OCI-LY7 (cell line): ENCODE measurements around the gene MANBA. TPM values are rescaled to one million over a fixed set of nuclear protein-coding genes. Genes with fewer than 3 reads are reported as not detected.
"Not testable (repeated sequence)": the region's sequence is repeated elsewhere in the genome, so short reads cannot be mapped to it uniquely, and the experiment has no call there.

ENCODE experiments used
- BruUV-seq: library from RNA; stranded (reverse); fragments of 400-500 nt; replicated peaks from 2 replicates; lab custom pipeline; 2021; lab: Mats Ljungman, UMichigan
- CTCF ChIA-PET: fragments of 300-600 bp; sonication (Branson Sonifier 250); formaldehyde crosslinking; loops from one replicate; lab custom pipeline; 2022; ENCODE audit warnings: antibody characterized with exemption; ENCODE audit not compliant: unreplicated experiment; lab: Charles Lee
- POLR2A ChIA-PET: fragments of 300-600 bp; sonication (Branson Sonifier 250); formaldehyde crosslinking; loops from one replicate; lab custom pipeline; 2022; ENCODE audit warnings: antibody characterized with exemption; lab: Charles Lee
- DNase-seq: peaks from one replicate; pipeline ENCODE4 v3.0.0-alpha.2; 2015; ENCODE audit warnings: low spot score
- H2AFZ ChIP-seq: fragments of 200-600 bp; sonication (generic), shearing (Covaris generic); 2 replicates; pipeline ENCODE4 v1.6.1; 2014; ENCODE audit warnings: mild to moderate bottlenecking, antibody characterized with exemption, low read length, moderate library complexity
- H3K27ac ChIP-seq: fragments of 200-600 bp; sonication (generic); 2 replicates; pipeline ENCODE4 v1.5.1; 2014; ENCODE audit warnings: mixed run types, low read depth, mild to moderate bottlenecking, moderate library complexity, low read length, inconsistent platforms; ENCODE audit not compliant: poor library complexity, severe bottlenecking
- H3K36me3 ChIP-seq: fragments of 200-600 bp; sonication (generic); 2 replicates; pipeline ENCODE4 v1.6.1; 2014; ENCODE audit warnings: mild to moderate bottlenecking, antibody characterized with exemption, low read length, moderate library complexity, mixed read lengths; ENCODE audit not compliant: insufficient read depth
- H3K4me1 ChIP-seq: fragments of 200-600 bp; sonication (generic); 2 replicates; pipeline ENCODE4 v1.5.1; 2014; ENCODE audit warnings: mild to moderate bottlenecking, low read length; ENCODE audit not compliant: insufficient read depth, poor library complexity, severe bottlenecking
- H3K4me2 ChIP-seq: fragments of 200-600 bp; sonication (generic); 2 replicates; pipeline ENCODE4 v1.6.1; 2014; ENCODE audit warnings: mild to moderate bottlenecking, low read length
- H3K4me3 ChIP-seq: fragments of 200-600 bp; sonication (generic); 2 replicates; pipeline ENCODE4 v1.5.1; 2014; ENCODE audit warnings: mild to moderate bottlenecking, low read depth, low read length; ENCODE audit not compliant: poor library complexity, severe bottlenecking
- H3K79me2 ChIP-seq: fragments of 200-600 bp; sonication (generic); 2 replicates; pipeline ENCODE4 v1.6.1; 2016; ENCODE audit warnings: low read depth, mild to moderate bottlenecking, low read length, moderate library complexity, mixed read lengths; ENCODE audit not compliant: insufficient read depth
- H3K9me2 ChIP-seq: fragments of 200-600 bp; sonication (generic); 2 replicates; pipeline ENCODE4 v1.6.1; 2016; ENCODE audit warnings: mild to moderate bottlenecking, low read length, mixed read lengths; ENCODE audit not compliant: insufficient read depth
- H3K9me3 ChIP-seq: fragments of 200-600 bp; sonication (generic); 2 replicates; pipeline ENCODE4 v1.6.1; 2014; ENCODE audit warnings: mild to moderate bottlenecking, mixed run types, low read length, mixed read lengths
- H4K20me1 ChIP-seq: fragments of 200-600 bp; sonication (generic); 2 replicates; pipeline ENCODE4 v1.6.1; 2014; ENCODE audit warnings: mild to moderate bottlenecking, antibody characterized with exemption, low read length, moderate library complexity, mixed read lengths; ENCODE audit not compliant: insufficient read depth
- CTCF ChIP-seq: fragments of 200-600 bp; sonication (generic); conservative IDR thresholded peaks from 2 replicates; pipeline ENCODE4 v1.5.1; 2014; ENCODE audit warnings: mild to moderate bottlenecking, antibody characterized with exemption, low read length, moderate library complexity, mixed read lengths
- EZH2phosphoT487 ChIP-seq: fragments of 200-600 bp; sonication (generic); IDR thresholded peaks from 2 replicates; pipeline ENCODE4 v1.6.1; 2018; ENCODE audit warnings: low read depth, borderline replicate concordance, mild to moderate bottlenecking, mixed run types, antibody characterized with exemption, low read length, moderate library complexity, mixed read lengths
- intact Hi-C: fragments of 100-400 bp; cut with micrococcal nuclease; formaldehyde crosslinking; loops from one replicate; pipeline ENCODE4 v1.10.0; 2022; ENCODE audit not compliant: unreplicated experiment
- total RNA-seq, 2 experiments: library from RNA; depleted of rRNA in 1 of 2; stranded (reverse); fragments of >200 nt in 1 of 2; shearing (Covaris generic) in 1 of 2; gene quantifications; 2 replicates each; pipeline ENCODE4 v1.2.3, GENCODE V29; 2014 to 2022

The MANBA gene
- total RNA-seq, 2 experiments from 2014 or later, result 22.8 to 30.0 TPM

DNA sequence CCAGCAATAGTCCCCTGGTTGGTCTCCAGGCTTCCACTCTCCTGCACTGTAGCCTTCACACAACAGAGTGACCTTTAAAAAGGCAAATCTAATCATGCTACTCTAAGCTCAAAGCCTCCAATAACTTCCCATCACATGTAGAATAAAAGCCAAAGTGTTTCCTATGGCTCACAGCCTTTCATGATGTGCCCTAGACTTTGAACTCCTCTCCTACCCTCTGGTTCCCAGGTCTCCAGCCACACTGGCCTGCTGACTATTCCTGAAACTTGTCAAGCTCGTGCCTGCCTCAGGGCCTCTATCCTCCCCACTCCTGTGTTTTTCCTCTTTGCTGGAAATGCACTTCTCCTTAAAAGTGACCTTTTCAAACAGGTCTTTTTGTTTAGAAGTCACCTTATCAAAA, 3.1 kb downstream of the MANBA start:
- Histone ChIP-seq H3K79me2 (peaks cover 45% of the 10 kb centered on the region; the same call in 1 of the 2 replicates), H3K4me1 (peaks cover 17% of the 10 kb centered on the region), H3K9me3 (no peaks in the 10 kb centered on the region), H4K20me1 (peaks cover 12% of the 10 kb centered on the region; the same call in 1 of the 2 replicates), H3K27ac (no peak overlapping the region), H3K9me2 (no peaks in the 10 kb centered on the region), H2AFZ (no peak overlapping the region), H3K4me2 (no peak overlapping the region), H3K4me3 (no peak overlapping the region), H3K36me3 (peaks cover 10% of the 10 kb centered on the region)
- BruUV-seq, result no TSS peak
- ChIA-PET CTCF (no interaction called here), POLR2A (interaction anchor here (1.0 kb wide), 1 partner anchor 10 kb away, joined by 3 read pairs; no protein-coding TSS in a partner anchor)
- TF ChIP-seq CTCF (no peak), EZH2phosphoT487 (no peak)
- intact Hi-C loops, result no loop called here
- no peak for DNase-seq

GRCh38 chr4:102754044-102754443, 6.7 kb downstream of the MANBA start:
- Histone ChIP-seq H3K9me3 (no peaks in the 10 kb centered on the region), H4K20me1 (peaks cover 3% of the 10 kb centered on the region; the same call in 1 of the 2 replicates), H3K79me2 (peaks cover 38% of the 10 kb centered on the region; the same call in 1 of the 2 replicates), H2AFZ (no peak overlapping the region), H3K4me3 (no peak overlapping the region), H3K9me2 (no peaks in the 10 kb centered on the region), H3K4me2 (no peak overlapping the region), H3K27ac (no peak overlapping the region), H3K4me1 (no peaks in the 10 kb centered on the region), H3K36me3 (peaks cover 21% of the 10 kb centered on the region)
- BruUV-seq, result no TSS peak
- ChIA-PET CTCF (no interaction called here), POLR2A (interaction anchor here (0.6 to 1.8 kb wide), 3 partner anchors 7 to 362 kb away, joined by 3 to 11 read pairs (median 3); partner anchors contain the start of gene MANBA)
- no peak for TF ChIP-seq CTCF
- TF ChIP-seq EZH2phosphoT487, result no peak
- intact Hi-C loops, result no loop called here
- DNase-seq, result no peak

GRCh38 chr4:102751941-102752340, 8.8 kb downstream of the MANBA start:
- POLR2A ChIA-PET, result interaction anchor here (1.0 to 1.8 kb wide), 2 partner anchors 9 to 33 kb away, joined by 6 to 11 read pairs; partner anchors contain the start of gene MANBA
- BruUV-seq, result no TSS peak
- H2AFZ ChIP-seq, result no peak overlapping the region
- no peak for DNase-seq
- intact Hi-C loops, result no loop called here
- H3K9me2 ChIP-seq, result no peaks in the 10 kb centered on the region
- no peak for TF ChIP-seq CTCF
- no peak for TF ChIP-seq EZH2phosphoT487
- H3K4me3 ChIP-seq, result no peak overlapping the region
- no peaks in the 10 kb centered on the region for H4K20me1 ChIP-seq
- CTCF ChIA-PET, result no interaction called here
- H3K27ac ChIP-seq, result no peak overlapping the region
- no peaks in the 10 kb centered on the region for H3K9me3 ChIP-seq
- H3K4me1 ChIP-seq, result no peaks in the 10 kb centered on the region
- H3K79me2 ChIP-seq, result peaks cover 21% of the 10 kb centered on the region; the same call in 1 of the 2 replicates
- H3K4me2 ChIP-seq, result no peak overlapping the region
- peaks cover 17% of the 10 kb centered on the region; the same call in 1 of the 2 replicates for H3K36me3 ChIP-seq

- CTCF ChIA-PET, BruUV-seq, H4K20me1 ChIP-seq, H3K4me3 ChIP-seq, H3K27ac ChIP-seq, H3K9me2 ChIP-seq, H3K79me2 ChIP-seq, H2AFZ ChIP-seq, POLR2A ChIA-PET, intact Hi-C loops, H3K4me2 ChIP-seq, H3K4me1 ChIP-seq, H3K9me3 ChIP-seq: not testable (repeated sequence)
- DNase-seq, result peak; percentile 7
- H3K36me3 ChIP-seq, result peaks cover 18% of the 10 kb centered on the region
Observed at GRCh38 chr4:102743352-102743751, 17.4 kb downstream of the MANBA start.
